Hepatocyte (in vitro differentiated cells): ENCODE data around the gene RGS14.

Source experiments
- CTCF ChIP-seq: fragments of 200-600 bp; sonication (generic); IDR thresholded peaks from 2 replicates; pipeline ENCODE4 v1.5.1; 2016; ENCODE audit warnings: antibody characterized with exemption, mild to moderate bottlenecking; ENCODE audit not compliant: poor library complexity
- EZH2 ChIP-seq: fragments of 200-600 bp; sonication (generic); IDR thresholded peaks from 2 replicates; pipeline ENCODE4 v1.6.1; 2016; ENCODE audit warnings: antibody characterized with exemption, mild to moderate bottlenecking, borderline replicate concordance

- TF ChIP-seq EZH2, result no peak
- TF ChIP-seq CTCF, result no peak
Observed at GRCh38 chr5:177372034-177372896, 14.5 kb downstream of the RGS14 start.
